Measurements from ENCODE around the gene KCNN2.

The KCNN2 gene

DNA sequence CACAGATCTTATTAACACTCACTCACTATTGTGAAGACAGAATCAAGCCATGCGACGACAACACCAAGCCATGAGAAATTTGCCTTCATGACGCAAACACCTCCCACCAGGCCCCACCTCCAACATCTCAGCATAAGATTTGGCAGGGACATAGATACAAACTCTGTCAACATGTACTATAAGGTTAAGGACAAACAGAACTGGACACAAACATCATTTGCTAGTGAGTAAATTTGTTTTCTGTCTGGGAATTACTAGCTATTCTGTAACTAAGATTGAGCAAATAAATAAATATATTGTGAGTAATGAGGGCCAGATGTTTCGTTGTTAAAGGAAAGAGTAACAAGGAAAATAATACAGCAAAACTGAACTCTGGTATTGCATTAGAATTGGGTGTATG lies 15.7 kb upstream of the KCNN2 start:
- no peak overlapping the region for H3K4me3 ChIP-seq (ENCODE audit: low read length)
- TF ChIP-seq ZNF274 (IDR thresholded peaks at IDR 0.05; ENCODE audit: low read depth, low read length) = no peak

DNA sequence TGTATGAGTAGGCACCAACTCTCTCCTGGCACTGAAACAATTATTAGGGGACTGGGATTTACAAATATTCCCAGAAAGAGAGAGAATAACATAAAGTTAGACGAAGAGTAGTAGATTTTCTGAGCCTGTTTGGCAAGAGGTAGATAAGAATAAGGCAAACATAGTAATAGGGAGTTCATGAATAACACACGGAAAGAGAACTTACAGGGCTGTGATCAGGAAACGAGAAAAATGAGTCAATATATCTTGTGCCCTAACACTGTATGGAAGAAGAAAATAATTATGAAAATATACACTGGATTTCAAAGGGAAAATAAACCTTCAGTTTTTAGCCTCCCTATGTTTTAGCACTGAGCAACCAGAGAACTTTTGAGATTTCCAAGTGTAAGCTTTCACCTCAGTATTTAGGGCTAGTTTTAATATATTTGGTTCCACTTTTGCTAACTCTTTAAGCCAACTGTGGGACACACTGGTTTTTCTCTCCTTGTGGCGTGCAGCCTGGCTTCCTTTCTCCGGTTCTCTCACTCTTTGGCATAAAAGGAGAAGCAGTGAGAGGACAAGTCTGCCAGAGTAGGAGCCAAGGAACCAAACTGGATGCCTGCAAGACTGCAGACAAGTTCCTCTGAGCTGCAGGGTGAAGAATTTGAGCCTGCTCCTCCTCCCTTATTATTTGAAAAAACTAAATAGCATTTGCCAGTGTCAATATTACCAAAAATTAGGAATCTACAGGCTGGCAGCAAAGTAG lies 6.6 kb upstream of the KCNN2 start:
- no peak overlapping the region for H3K4me3 ChIP-seq (ENCODE audit: low read length)
- no peak for TF ChIP-seq ZNF274 (IDR thresholded peaks at IDR 0.05; ENCODE audit: low read depth, low read length)

DNA sequence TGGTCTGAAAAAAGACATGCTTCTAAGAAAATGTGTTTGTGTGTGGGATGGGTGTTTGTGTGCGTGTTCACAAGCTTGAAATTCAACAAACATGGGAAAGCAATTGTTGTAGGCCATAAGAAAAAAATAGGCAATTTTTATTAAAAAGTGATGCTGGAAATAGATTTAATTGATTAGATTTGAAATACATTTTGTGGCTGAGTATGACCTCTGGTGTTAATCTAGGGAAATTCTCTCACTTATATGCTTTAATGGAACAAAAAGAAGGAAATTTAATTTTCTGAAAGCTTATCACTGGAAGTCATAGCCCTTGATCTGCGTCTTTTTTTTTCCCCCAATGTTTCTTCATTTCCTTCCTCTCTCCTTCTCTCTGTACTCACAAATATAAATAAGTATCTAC lies 3.5 kb upstream of the KCNN2 start:
- no peak overlapping the region for H3K4me3 ChIP-seq (ENCODE audit: low read length)
- TF ChIP-seq ZNF274 (IDR thresholded peaks at IDR 0.05; ENCODE audit: low read depth, low read length) = no peak

DNA sequence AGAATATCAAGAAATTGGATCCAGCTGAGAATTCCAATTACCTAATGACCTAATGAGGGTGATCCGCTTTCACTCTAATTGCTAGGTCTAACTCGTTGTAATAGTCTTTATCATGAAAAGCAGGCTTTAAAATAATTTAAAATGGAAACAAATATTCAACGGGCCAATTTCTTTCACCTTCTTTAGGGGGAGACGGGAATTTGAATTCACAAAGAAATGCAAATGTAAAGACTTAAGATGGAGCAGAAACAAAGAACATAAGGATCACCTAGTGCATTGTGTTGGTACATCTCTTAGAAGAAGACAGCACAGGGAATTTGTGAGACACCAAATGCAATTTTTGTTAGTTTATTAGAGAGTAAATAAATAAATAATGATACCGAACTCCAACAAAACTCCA lies 1.5 kb upstream of the KCNN2 start:
- TF ChIP-seq ZNF274 (IDR thresholded peaks at IDR 0.05; ENCODE audit: low read depth, low read length) = no peak

DNA sequence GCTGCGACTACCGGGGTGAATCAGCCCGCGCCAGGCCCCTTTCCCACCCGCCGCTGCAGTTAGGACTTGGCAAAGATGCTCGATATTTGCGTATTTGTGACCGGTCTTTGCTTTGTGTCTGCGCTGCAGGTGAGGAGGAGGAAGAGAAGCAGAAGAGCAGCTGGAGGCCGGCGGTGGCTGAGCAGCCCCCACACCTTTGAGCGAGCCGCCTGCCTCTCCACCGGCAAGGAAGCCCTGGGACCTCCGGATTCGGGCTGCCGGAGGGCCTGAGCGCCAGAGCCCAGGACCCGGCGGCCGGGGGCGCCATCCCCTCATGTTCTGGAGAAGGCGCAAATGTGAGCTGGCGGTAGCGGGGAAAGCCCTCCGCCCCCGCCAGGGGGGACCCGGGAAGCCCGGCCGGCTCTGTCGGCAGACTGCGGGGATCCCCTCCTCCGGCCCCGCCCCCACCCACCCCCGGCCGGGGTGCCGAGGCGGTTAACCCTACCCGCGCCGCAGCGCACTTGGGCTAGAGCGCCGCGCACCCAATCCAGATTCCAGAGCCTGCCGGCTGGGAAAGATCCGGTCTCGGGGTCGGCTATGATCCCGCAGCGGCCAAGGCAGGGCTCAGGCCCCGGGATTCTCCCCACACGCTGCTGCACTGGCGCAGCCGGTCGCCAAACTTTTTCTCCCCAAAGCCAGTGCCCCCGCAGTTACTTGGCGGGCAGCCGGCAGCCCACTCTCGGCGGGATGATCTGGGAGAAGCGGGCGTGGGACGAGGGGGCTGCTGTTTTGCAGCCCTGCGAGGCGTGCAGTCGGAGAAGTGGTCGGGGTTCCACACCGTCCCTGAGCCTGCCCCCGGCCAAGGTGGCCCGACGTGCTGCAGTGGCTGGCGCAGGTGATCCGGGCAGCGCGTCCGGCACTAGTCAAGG lies 800 bp upstream of the KCNN2 start:
- peak overlapping the region; percentile 79 for H3K4me3 ChIP-seq (ENCODE audit: low read length)
- TF ChIP-seq ZNF274 (IDR thresholded peaks at IDR 0.05; ENCODE audit: low read depth, low read length) = no peak

More for the DNA sequence above, 1.5 kb upstream of the KCNN2 start:
- peak overlapping the region; percentile 79; the same call in 1 of the 2 replicates for H3K4me3 ChIP-seq (ENCODE audit: low read length)

DNA sequence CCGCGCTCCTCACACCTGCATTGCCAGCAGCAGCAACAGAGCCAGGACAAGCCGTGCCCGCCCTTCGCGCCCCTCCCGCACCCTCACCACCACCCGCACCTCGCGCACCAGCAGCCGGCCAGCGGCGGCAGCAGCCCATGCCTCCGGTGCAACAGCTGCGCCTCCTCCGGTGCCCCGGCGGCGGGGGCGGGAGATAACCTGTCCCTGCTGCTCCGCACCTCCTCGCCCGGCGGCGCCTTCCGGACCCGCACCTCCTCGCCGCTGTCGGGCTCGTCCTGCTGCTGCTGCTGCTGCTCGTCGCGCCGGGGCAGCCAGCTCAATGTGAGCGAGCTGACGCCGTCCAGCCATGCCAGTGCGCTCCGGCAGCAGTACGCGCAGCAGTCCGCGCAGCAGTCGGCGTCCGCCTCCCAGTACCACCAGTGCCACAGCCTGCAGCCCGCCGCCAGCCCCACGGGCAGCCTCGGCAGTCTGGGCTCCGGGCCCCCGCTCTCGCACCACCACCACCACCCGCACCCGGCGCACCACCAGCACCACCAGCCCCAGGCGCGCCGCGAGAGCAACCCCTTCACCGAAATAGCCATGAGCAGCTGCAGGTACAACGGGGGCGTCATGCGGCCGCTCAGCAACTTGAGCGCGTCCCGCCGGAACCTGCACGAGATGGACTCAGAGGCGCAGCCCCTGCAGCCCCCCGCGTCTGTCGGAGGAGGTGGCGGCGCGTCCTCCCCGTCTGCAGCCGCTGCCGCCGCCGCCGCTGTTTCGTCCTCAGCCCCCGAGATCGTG lies 517 bp downstream of the KCNN2 start:
- H3K4me3 ChIP-seq (ENCODE audit: low read length) = peak overlapping the region; percentile 79
- TF ChIP-seq ZNF274 (IDR thresholded peaks at IDR 0.05; ENCODE audit: low read depth, low read length) = no peak

DNA sequence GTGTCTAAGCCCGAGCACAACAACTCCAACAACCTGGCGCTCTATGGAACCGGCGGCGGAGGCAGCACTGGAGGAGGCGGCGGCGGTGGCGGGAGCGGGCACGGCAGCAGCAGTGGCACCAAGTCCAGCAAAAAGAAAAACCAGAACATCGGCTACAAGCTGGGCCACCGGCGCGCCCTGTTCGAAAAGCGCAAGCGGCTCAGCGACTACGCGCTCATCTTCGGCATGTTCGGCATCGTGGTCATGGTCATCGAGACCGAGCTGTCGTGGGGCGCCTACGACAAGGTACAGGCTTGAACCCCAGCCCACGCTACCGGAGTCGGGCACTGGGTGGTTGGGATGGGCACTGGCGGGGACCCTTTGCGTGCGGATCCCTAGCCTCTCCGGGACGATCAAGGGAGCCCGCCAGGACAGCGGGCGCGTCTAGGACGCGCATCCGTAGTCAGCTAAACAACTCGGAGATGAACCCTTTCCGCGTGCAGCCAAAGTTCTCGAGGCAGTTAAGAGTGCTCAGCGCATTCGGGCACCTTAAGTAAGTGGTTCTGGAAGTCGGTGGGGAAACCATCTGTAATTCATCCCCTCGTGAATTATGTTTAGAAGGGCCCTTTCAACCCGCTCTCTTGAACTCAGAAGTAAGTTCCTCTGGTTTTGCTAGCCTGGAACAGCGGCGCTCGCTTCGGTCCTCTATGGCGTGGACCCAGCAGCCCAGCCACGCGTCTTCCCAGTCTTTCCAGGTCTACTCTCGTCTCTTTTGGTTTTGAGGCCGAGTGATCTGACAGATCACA lies 1.3 kb downstream of the KCNN2 start:
- TF ChIP-seq ZNF274 (IDR thresholded peaks at IDR 0.05; ENCODE audit: low read depth, low read length) = no peak
- peak overlapping the region; percentile 79 for H3K4me3 ChIP-seq (ENCODE audit: low read length)

DNA sequence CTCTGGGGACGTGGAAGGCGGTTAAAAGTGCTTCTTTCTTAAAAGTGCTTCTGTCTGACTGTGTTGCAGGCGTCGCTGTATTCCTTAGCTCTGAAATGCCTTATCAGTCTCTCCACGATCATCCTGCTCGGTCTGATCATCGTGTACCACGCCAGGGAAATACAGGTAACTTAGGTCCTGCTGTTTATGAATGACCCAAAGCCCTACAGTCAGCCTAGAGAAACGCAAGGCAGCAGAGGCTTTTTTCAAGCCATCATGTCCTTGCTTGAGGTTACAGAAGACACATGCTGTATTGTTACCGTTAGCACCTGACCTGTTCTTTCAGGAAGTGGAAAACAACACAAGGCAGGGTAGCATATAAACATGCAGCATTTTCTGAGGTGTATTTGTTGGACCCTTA lies 2.0 kb downstream of the KCNN2 start:
- H3K4me3 ChIP-seq (ENCODE audit: low read length) = peak overlapping the region; percentile 79

DNA sequence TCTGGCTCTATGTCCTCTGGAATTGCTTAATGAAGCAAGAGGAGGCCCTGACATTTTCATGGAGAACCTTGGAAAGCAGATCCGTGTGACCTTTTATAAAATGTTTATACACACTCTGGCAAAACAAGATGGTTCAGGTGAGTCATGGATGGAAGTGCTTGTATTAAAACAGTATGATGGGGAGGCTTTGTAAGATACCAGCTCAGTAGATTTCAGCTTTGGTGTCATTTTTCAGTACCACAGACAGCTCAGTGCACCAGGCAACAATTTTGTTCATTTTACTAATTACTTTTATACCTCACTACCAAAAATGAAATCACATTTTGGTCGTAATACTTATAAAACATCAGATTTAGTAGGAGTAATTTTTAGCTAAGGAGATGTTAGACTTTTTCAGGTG lies 5.2 kb downstream of the KCNN2 start:
- no peak for TF ChIP-seq ZNF274 (IDR thresholded peaks at IDR 0.05; ENCODE audit: low read depth, low read length)
- H3K4me3 ChIP-seq (ENCODE audit: low read length) = no peak overlapping the region

More for the DNA sequence above, 2.0 kb downstream of the KCNN2 start:
- TF ChIP-seq ZNF274 (IDR thresholded peaks at IDR 0.05; ENCODE audit: low read depth, low read length) = no peak

DNA sequence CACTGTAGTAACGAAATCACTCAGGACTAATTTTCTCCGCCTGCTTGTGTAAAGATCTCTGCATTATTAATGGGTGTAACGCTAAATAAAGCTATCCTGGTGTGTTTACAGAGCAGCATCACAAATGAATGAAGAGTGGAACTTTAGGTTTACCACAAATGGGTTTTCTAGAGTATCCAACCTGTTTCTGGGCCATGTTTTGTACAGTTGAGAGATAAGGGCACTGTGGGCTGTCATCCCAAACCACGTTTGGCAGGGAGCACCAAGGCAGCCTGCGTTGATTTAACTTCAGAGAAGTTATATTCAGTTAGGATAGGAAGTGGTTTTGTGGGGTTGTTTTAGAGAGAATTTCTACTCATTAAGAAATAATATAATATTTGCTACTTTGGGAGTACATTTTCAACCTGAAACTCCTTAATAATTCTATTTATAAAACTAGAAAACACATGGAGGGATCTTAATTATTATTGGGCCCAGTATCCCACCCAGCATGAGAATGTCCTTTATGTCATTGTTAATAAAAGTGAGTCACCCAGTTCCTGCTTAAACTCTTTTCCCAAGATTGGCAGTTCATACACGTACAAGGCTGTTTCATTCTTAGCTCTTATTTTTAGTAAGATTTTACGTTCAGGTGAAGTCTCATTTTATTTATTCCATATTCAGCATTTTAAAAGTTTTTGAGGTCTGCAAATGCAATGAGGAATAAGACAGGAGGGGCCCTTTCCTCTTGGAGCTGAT lies 8.0 kb downstream of the KCNN2 start:
- no peak overlapping the region for H3K4me3 ChIP-seq (ENCODE audit: low read length)
- TF ChIP-seq ZNF274 (IDR thresholded peaks at IDR 0.05; ENCODE audit: low read depth, low read length) = no peak

DNA sequence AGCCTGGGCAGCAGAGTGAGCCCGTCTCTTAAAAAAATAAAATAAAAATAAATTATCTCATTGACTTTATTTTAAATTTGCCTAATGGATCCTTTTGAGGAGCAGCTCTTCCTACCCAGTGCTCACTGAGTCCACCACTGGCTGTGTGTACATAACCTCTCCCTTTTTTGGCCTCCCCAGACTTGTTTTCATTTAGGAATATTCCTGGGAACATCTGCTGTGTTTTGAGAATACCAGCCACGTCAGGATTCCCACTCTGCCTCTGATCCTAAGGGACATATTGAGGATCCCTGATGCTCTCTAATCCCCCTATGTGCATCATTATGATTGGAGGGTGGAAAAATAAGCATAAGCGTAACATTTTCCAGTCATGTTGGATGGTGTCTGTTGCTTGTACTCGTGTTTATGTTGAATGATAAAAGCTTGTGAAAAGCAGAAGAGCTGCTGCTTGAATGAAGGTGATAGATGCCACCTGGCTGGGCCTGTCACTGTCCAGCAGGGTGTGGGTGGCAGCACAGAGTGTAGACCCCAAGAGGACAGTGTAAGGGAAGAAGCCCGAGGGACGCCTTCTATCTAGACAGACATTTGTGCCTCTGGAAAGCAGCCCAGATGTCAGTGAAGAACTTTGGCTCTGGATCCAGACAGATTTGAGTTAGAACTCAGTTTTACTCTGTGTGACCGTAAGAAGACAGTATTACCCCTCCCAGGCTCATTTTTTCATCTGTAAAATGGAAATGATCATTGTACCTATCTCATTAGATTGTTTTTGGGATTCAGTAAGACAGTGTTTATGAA lies 15.4 kb downstream of the KCNN2 start:
- no peak overlapping the region for H3K4me3 ChIP-seq (ENCODE audit: low read length)
- no peak for TF ChIP-seq ZNF274 (IDR thresholded peaks at IDR 0.05; ENCODE audit: low read depth, low read length)

DNA sequence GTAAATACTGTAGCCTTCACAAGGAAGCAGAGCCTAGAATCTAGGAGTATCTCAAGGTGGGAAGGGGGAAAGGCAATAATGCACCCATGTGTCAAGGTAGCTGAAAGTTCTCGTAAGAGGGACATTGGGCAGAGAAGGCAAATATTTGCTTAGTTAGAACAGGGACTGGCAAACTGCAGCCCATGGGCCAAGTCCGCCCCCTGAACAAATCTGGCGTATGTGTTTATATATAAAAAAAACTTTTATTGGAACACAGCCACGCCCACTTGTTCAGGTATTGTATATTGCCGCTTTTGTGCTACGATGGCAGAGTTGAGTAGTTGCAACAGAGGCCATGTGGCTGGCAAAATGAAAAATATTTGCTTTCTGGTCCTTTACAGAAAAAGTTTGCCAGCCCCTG lies 16.1 kb downstream of the KCNN2 start:
- TF ChIP-seq ZNF274 (IDR thresholded peaks at IDR 0.05; ENCODE audit: low read depth, low read length) = no peak
- H3K4me3 ChIP-seq (ENCODE audit: low read length) = no peak overlapping the region
